Fibroblast of lung (primary cell): ENCODE results near the gene F13A1.

Experiments
- EZH2 ChIP-seq: IDR thresholded peaks from 2 replicates; pipeline ENCODE4 v1.5.1; 2012; ENCODE audit warnings: low read length, control low read depth, mild to moderate bottlenecking; ENCODE audit errors: missing control alignments
- TF ChIP-seq, protein P1 (sequence below), 2 donors: IDR thresholded peaks in 1 of 2; conservative IDR thresholded peaks in 1 of 2; 1 replicate in 1 of 2; 2 replicates in 1 of 2; pipeline ENCODE4 v1.5.1; 2011 to 2012; ENCODE audit warnings: low read length in 2 of 2, control low read depth in 1 of 2, inconsistent platforms in 1 of 2, low read depth in 1 of 2, mild to moderate bottlenecking in 1 of 2

DNA sequence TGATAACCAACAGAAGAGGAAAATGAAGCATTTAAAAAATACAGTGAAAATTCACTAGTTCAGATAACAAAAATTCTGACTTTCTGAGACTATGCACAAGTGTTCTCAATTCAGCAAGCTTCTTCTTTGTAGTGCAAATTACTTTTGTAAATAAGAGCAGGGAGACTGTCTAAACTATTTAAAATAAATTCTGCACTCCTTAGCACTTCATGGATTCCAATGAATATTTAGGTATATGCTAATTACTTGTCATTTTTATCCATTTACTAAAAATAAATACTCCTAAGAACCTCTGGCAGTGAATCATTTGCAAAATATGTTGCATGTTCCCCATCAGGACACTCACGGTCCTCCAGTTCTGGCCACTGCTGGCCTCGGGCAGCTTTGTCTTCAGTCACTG is 139.8 kb downstream of the F13A1 start:
- TF ChIP-seq, protein P1, sequence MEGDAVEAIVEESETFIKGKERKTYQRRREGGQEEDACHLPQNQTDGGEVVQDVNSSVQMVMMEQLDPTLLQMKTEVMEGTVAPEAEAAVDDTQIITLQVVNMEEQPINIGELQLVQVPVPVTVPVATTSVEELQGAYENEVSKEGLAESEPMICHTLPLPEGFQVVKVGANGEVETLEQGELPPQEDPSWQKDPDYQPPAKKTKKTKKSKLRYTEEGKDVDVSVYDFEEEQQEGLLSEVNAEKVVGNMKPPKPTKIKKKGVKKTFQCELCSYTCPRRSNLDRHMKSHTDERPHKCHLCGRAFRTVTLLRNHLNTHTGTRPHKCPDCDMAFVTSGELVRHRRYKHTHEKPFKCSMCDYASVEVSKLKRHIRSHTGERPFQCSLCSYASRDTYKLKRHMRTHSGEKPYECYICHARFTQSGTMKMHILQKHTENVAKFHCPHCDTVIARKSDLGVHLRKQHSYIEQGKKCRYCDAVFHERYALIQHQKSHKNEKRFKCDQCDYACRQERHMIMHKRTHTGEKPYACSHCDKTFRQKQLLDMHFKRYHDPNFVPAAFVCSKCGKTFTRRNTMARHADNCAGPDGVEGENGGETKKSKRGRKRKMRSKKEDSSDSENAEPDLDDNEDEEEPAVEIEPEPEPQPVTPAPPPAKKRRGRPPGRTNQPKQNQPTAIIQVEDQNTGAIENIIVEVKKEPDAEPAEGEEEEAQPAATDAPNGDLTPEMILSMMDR (conservative IDR thresholded peaks at IDR 0.05 in 1 of 2, IDR thresholded peaks at IDR 0.05 in 1 of 2; ENCODE audit: low read depth in 1 of 2, low read length in 2 of 2), result no peak
- TF ChIP-seq EZH2, result no peak
